Measurements from ENCODE around the gene MARF1. TPM values are rescaled to one million over a fixed set of nuclear protein-coding genes. Genes with fewer than 3 reads are reported as not detected.

MARF1 gene
- polyA plus RNA-seq, 1 donor, result 41.6 TPM

GRCh38 chr16:15599303-15600070 is 43.5 kb downstream of the MARF1 start:
- no peak for DNase-seq
- WGBS (ENCODE audit: insufficient coverage, low lambda C conversion rate), result no CpG with 5 or more reads among the region's 21 CpGs
- H3K4me3 ChIP-seq (ENCODE audit: low read length), result no peak overlapping the region
- H3K27ac ChIP-seq (ENCODE audit: low read length), result no peak overlapping the region
- H3K9me3 ChIP-seq (ENCODE audit: control insufficient read depth, low read depth, low read length), result no peaks in the 10 kb centered on the region
- H3K36me3 ChIP-seq (ENCODE audit: control insufficient read depth, insufficient read depth, low read length), result peaks cover 91% of the 10 kb centered on the region
- H3K27me3 ChIP-seq (ENCODE audit: control insufficient read depth, insufficient read depth, low read length), result no peaks in the 10 kb centered on the region
- H3K4me1 ChIP-seq (ENCODE audit: control insufficient read depth, insufficient read depth, low read length), result peaks cover 2% of the 10 kb centered on the region

- Histone ChIP-seq H3K4me1 (ENCODE audit: control insufficient read depth, insufficient read depth, low read length) (peaks cover 3% of the 10 kb centered on the region), H3K27me3 (ENCODE audit: control insufficient read depth, insufficient read depth, low read length) (no peaks in the 10 kb centered on the region), H3K27ac (ENCODE audit: low read length) (no peak overlapping the region), H3K4me3 (ENCODE audit: low read length) (no peak overlapping the region), H3K36me3 (ENCODE audit: control insufficient read depth, insufficient read depth, low read length) (peaks cover 89% of the 10 kb centered on the region), H3K9me3 (ENCODE audit: control insufficient read depth, low read depth, low read length) (no peaks in the 10 kb centered on the region)
- no peak for DNase-seq
- no CpG with 5 or more reads among the region's 17 CpGs for WGBS (ENCODE audit: insufficient coverage, low lambda C conversion rate)
Measured at GRCh38 chr16:15598648-15599190, 44.2 kb downstream of the MARF1 start.

- Histone ChIP-seq H3K4me1 (ENCODE audit: control insufficient read depth, insufficient read depth, low read length) (peaks cover 3% of the 10 kb centered on the region), H3K4me3 (ENCODE audit: low read length) (no peak overlapping the region), H3K27ac (ENCODE audit: low read length) (no peak overlapping the region), H3K27me3 (ENCODE audit: control insufficient read depth, insufficient read depth, low read length) (no peaks in the 10 kb centered on the region), H3K9me3 (ENCODE audit: control insufficient read depth, low read depth, low read length) (no peaks in the 10 kb centered on the region), H3K36me3 (ENCODE audit: control insufficient read depth, insufficient read depth, low read length) (peaks cover 85% of the 10 kb centered on the region)
- no peak for DNase-seq
- no CpG with 5 or more reads among the region's 15 CpGs for WGBS (ENCODE audit: insufficient coverage, low lambda C conversion rate)
Measured at GRCh38 chr16:15597822-15598647, 44.9 kb downstream of the MARF1 start.

DNA sequence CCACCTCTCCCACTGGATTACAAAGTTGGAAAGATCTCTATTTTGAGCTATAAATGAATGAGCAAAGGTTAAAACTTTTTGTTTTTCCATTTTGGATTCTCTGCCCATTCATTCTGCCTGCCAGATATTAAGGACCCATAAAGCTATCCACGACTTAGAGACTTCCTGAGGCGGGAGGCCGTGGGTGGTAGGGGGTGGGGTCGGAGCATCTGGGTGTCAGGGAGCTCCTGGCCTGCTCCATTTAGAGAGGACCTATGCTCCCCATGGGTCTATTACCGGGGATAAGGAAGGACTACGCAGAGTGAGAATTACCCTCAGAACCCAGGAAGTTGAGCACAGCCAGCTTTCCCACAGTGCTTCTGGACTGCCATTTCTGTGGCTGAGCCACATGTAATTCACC is 45.8 kb downstream of the MARF1 start:
- DNase-seq, result no peak
- H3K27me3 ChIP-seq (ENCODE audit: control insufficient read depth, insufficient read depth, low read length), result no peaks in the 10 kb centered on the region
- WGBS (ENCODE audit: insufficient coverage, low lambda C conversion rate), result no CpG with 5 or more reads among the region's 6 CpGs
- no peak overlapping the region for H3K27ac ChIP-seq (ENCODE audit: low read length)
- no peaks in the 10 kb centered on the region for H3K9me3 ChIP-seq (ENCODE audit: control insufficient read depth, low read depth, low read length)
- H3K4me1 ChIP-seq (ENCODE audit: control insufficient read depth, insufficient read depth, low read length), result peaks cover 3% of the 10 kb centered on the region
- H3K36me3 ChIP-seq (ENCODE audit: control insufficient read depth, insufficient read depth, low read length), result peaks cover 79% of the 10 kb centered on the region
- no peak overlapping the region for H3K4me3 ChIP-seq (ENCODE audit: low read length)

- no peaks in the 10 kb centered on the region for H3K27me3 ChIP-seq (ENCODE audit: control insufficient read depth, insufficient read depth, low read length)
- no peak overlapping the region for H3K27ac ChIP-seq (ENCODE audit: low read length)
- H3K9me3 ChIP-seq (ENCODE audit: control insufficient read depth, low read depth, low read length), result no peaks in the 10 kb centered on the region
- no CpG with 5 or more reads among the region's 6 CpGs for WGBS (ENCODE audit: insufficient coverage, low lambda C conversion rate)
- H3K36me3 ChIP-seq (ENCODE audit: control insufficient read depth, insufficient read depth, low read length), result peaks cover 56% of the 10 kb centered on the region
- no peak overlapping the region for H3K4me3 ChIP-seq (ENCODE audit: low read length)
- peaks cover 7% of the 10 kb centered on the region for H3K4me1 ChIP-seq (ENCODE audit: control insufficient read depth, insufficient read depth, low read length)
- peak; percentile 20 to 63 for DNase-seq
Measured at GRCh38 chr16:15594711-15595320, 48.1 kb downstream of the MARF1 start.

DNA sequence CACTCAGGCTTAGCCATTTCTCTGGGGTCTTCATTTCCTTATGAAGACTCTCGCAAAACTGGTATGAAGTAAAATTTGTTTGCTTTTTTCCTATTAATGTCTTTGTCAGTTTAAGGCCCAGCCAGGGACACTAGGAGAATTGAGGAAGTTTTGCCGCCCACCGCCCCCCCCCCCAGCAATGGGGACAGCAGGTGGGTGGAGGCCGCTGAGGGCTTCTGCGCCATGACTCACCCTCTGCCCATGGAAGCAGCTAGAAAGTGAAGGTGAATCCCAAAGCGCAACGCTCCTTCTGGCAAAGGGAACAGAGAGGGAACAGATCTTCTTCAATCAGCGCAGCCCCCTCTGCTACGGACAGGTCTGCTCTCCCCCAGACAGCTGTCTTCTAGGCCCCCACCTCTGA is 49.7 kb downstream of the MARF1 start:
- peaks cover 45% of the 10 kb centered on the region for H3K36me3 ChIP-seq (ENCODE audit: control insufficient read depth, insufficient read depth, low read length)
- H3K27ac ChIP-seq (ENCODE audit: low read length), result no peak overlapping the region
- no CpG with 5 or more reads among the region's 9 CpGs for WGBS (ENCODE audit: insufficient coverage, low lambda C conversion rate)
- H3K27me3 ChIP-seq (ENCODE audit: control insufficient read depth, insufficient read depth, low read length), result no peaks in the 10 kb centered on the region
- H3K4me3 ChIP-seq (ENCODE audit: low read length), result no peak overlapping the region
- H3K4me1 ChIP-seq (ENCODE audit: control insufficient read depth, insufficient read depth, low read length), result peaks cover 7% of the 10 kb centered on the region
- H3K9me3 ChIP-seq (ENCODE audit: control insufficient read depth, low read depth, low read length), result no peaks in the 10 kb centered on the region
- no peak for DNase-seq

DNA sequence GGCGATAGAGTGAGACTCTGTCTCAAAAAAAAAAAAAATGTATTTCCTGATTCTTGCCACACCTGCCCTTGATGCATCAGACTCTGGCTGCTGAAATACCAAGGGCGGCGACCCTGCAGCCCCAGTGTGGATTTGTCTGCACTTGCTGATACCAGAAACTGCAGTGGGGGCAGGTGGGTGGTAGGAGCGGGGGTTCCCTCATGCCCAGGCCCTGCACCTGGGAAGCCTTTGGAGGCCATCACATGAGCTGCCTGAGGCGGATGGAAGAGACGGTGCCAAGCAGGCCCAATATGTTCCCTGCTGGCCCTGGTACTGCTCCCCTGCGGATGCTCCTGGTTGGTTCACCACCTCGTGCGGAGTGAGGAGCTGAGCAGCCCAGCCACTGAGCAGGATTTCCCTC is 50.6 kb downstream of the MARF1 start:
- no peaks in the 10 kb centered on the region for H3K9me3 ChIP-seq (ENCODE audit: control insufficient read depth, low read depth, low read length)
- no peaks in the 10 kb centered on the region for H3K27me3 ChIP-seq (ENCODE audit: control insufficient read depth, insufficient read depth, low read length)
- DNase-seq, result no peak
- H3K36me3 ChIP-seq (ENCODE audit: control insufficient read depth, insufficient read depth, low read length), result peaks cover 39% of the 10 kb centered on the region
- no peak overlapping the region for H3K27ac ChIP-seq (ENCODE audit: low read length)
- peaks cover 7% of the 10 kb centered on the region for H3K4me1 ChIP-seq (ENCODE audit: control insufficient read depth, insufficient read depth, low read length)
- no CpG with 5 or more reads among the region's 9 CpGs for WGBS (ENCODE audit: insufficient coverage, low lambda C conversion rate)
- H3K4me3 ChIP-seq (ENCODE audit: low read length), result no peak overlapping the region

DNA sequence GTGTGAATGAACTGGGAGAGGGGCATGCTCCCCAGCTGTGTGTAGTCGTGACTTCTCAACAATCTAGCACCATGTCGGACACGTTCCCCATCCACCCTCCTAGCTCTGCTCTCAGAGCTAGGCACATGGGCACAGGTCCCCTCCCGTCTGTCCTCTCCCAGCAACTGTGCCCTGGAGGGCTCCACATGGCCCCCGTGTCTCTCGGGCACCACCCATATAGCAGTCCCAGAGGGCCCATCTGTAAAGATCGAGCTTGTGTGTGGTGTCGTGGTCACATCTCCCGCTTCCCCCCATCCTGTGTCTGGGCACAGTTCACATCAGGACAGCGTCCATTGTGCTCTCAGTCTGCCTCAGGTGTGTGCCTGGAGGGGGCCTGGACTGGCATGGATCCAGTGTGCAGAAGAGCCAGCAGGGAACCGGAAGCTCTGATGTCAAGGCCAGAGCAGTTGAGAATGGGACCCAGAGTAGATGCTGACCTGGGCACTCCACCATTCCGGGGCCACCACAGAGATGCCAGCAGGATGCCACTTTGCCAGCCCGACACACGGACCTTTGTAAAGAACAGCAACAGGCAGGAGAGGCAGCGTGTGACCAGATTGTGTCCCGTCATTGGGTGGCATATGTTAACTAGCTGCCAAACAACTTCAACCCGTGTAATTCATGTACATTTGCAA is 55.7 kb downstream of the MARF1 start:
- Histone ChIP-seq H3K4me1 (ENCODE audit: control insufficient read depth, insufficient read depth, low read length) (peaks cover 4% of the 10 kb centered on the region), H3K9me3 (ENCODE audit: control insufficient read depth, low read depth, low read length) (peaks cover 6% of the 10 kb centered on the region), H3K27me3 (ENCODE audit: control insufficient read depth, insufficient read depth, low read length) (no peaks in the 10 kb centered on the region), H3K4me3 (ENCODE audit: low read length) (no peak overlapping the region), H3K36me3 (ENCODE audit: control insufficient read depth, insufficient read depth, low read length) (peaks cover 8% of the 10 kb centered on the region), H3K27ac (ENCODE audit: low read length) (no peak overlapping the region)
- no peak for DNase-seq
- no CpG with 5 or more reads among the region's 17 CpGs for whole genome bisulfite sequencing (ENCODE audit: insufficient coverage, low lambda C conversion rate)

GRCh38 chr16:15586716-15587115 is 56.2 kb downstream of the MARF1 start:
- H3K36me3 ChIP-seq (ENCODE audit: control insufficient read depth, insufficient read depth, low read length), result peaks cover 7% of the 10 kb centered on the region
- no CpG with 5 or more reads among the region's 12 CpGs for WGBS (ENCODE audit: insufficient coverage, low lambda C conversion rate)
- H3K27me3 ChIP-seq (ENCODE audit: control insufficient read depth, insufficient read depth, low read length), result no peaks in the 10 kb centered on the region

GRCh38 chr16:15585956-15586355 is 57.0 kb downstream of the MARF1 start:
- H3K27me3 ChIP-seq (ENCODE audit: control insufficient read depth, insufficient read depth, low read length), result no peaks in the 10 kb centered on the region
- no peak overlapping the region for H3K27ac ChIP-seq (ENCODE audit: low read length)
- peaks cover 6% of the 10 kb centered on the region for H3K9me3 ChIP-seq (ENCODE audit: control insufficient read depth, low read depth, low read length)
- peaks cover 7% of the 10 kb centered on the region for H3K36me3 ChIP-seq (ENCODE audit: control insufficient read depth, insufficient read depth, low read length)
- DNase-seq, result no peak
- 91% methylated on average over 1 of the region's 1 CpG for WGBS (ENCODE audit: insufficient coverage, low lambda C conversion rate)
- H3K4me3 ChIP-seq (ENCODE audit: low read length), result no peak overlapping the region
- H3K4me1 ChIP-seq (ENCODE audit: control insufficient read depth, insufficient read depth, low read length), result peaks cover 4% of the 10 kb centered on the region

More at GRCh38 chr16:15586716-15587115, 56.2 kb downstream of the MARF1 start:
- no peak overlapping the region for H3K27ac ChIP-seq (ENCODE audit: low read length)
- no peak for DNase-seq
- no peak overlapping the region for H3K4me3 ChIP-seq (ENCODE audit: low read length)
- H3K9me3 ChIP-seq (ENCODE audit: control insufficient read depth, low read depth, low read length), result peaks cover 6% of the 10 kb centered on the region
- H3K4me1 ChIP-seq (ENCODE audit: control insufficient read depth, insufficient read depth, low read length), result peaks cover 4% of the 10 kb centered on the region

Data from large intestine (tissue), 3 donors.